ENCODE data around the gene KLHL26. TPM values are rescaled to one million over a fixed set of nuclear protein-coding genes. Genes with fewer than 3 reads are reported as not detected.

KLHL26 gene
- total and polyA plus RNA-seq, 2 of the 13 experiments (the other 11 are each of a cell fraction or from before 2014, with no cell fraction given) = 1.5 to 1.7 TPM

- TF ChIP-seq ZNF782 (CRISPR knock-in tag; IDR thresholded peaks at IDR 0.05; ENCODE audit: borderline replicate concordance) (no peak), KAT8 (CRISPR knock-in tag; IDR thresholded peaks at IDR 0.05) (0 out of 2 replicates have a peak, but pooled peaks have one; percentile 12), HNRNPUL1 (IDR thresholded peaks at IDR 0.05; ENCODE audit: low read depth, low read length) (no peak), ZNF839 (CRISPR knock-in tag; IDR thresholded peaks at IDR 0.05; ENCODE audit: borderline replicate concordance) (no peak), CSRNP2 (CRISPR knock-in tag; conservative IDR thresholded peaks at IDR 0.05; ENCODE audit: low read depth) (0 out of 2 replicates have a peak, but pooled peaks have one; percentile 26), PAF1 (CRISPR knock-in tag; IDR thresholded peaks at IDR 0.05) (no peak), HOXA7 (CRISPR knock-in tag; IDR thresholded peaks at IDR 0.05) (no peak), PATZ1 (CRISPR knock-in tag; IDR thresholded peaks at IDR 0.05) (peak; percentile 99), RARG (CRISPR knock-in tag; IDR thresholded peaks at IDR 0.05; ENCODE audit: low read depth) (no peak), SIN3B (IDR thresholded peaks at IDR 0.05; ENCODE audit: low read length) (no peak), CBX5 (CRISPR knock-in tag; IDR thresholded peaks at IDR 0.05; ENCODE audit: borderline replicate concordance) (no peak), ZNF160 (CRISPR knock-in tag; IDR thresholded peaks at IDR 0.05) (0 out of 2 replicates have a peak, but pooled peaks have one; percentile 4), ZNF883 (CRISPR knock-in tag; IDR thresholded peaks at IDR 0.05; ENCODE audit: not compliant biosample characterization) (no peak), ZNF350 (CRISPR knock-in tag; IDR thresholded peaks at IDR 0.05; ENCODE audit: borderline replicate concordance, low read depth) (no peak), ZNF646 (CRISPR knock-in tag; IDR thresholded peaks at IDR 0.05) (peak; percentile 67), JDP2 (CRISPR knock-in tag; IDR thresholded peaks at IDR 0.05; ENCODE audit: borderline replicate concordance) (no peak)
- TF ChIP-seq, protein P1, sequence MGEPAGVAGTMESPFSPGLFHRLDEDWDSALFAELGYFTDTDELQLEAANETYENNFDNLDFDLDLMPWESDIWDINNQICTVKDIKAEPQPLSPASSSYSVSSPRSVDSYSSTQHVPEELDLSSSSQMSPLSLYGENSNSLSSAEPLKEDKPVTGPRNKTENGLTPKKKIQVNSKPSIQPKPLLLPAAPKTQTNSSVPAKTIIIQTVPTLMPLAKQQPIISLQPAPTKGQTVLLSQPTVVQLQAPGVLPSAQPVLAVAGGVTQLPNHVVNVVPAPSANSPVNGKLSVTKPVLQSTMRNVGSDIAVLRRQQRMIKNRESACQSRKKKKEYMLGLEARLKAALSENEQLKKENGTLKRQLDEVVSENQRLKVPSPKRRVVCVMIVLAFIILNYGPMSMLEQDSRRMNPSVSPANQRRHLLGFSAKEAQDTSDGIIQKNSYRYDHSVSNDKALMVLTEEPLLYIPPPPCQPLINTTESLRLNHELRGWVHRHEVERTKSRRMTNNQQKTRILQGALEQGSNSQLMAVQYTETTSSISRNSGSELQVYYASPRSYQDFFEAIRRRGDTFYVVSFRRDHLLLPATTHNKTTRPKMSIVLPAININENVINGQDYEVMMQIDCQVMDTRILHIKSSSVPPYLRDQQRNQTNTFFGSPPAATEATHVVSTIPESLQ (CRISPR knock-in tag; conservative IDR thresholded peaks at IDR 0.05) = no peak
Observed at GRCh38 chr19:18605546-18606280, 31.1 kb upstream of the KLHL26 start (continued).
